Measurements from ENCODE around the gene ZNF616. TPM values are rescaled to one million over a fixed set of nuclear protein-coding genes. Genes with fewer than 3 reads are reported as not detected.
"Not testable (repeated sequence)": the region's sequence is repeated elsewhere in the genome, so short reads cannot be mapped to it uniquely, and the experiment has no call there.

ZNF616 gene
- total and polyA plus RNA-seq, 2 donors (not counting 1 experiment from before 2014, with no cell fraction given) = 1.4 to 14.2 TPM

DNA sequence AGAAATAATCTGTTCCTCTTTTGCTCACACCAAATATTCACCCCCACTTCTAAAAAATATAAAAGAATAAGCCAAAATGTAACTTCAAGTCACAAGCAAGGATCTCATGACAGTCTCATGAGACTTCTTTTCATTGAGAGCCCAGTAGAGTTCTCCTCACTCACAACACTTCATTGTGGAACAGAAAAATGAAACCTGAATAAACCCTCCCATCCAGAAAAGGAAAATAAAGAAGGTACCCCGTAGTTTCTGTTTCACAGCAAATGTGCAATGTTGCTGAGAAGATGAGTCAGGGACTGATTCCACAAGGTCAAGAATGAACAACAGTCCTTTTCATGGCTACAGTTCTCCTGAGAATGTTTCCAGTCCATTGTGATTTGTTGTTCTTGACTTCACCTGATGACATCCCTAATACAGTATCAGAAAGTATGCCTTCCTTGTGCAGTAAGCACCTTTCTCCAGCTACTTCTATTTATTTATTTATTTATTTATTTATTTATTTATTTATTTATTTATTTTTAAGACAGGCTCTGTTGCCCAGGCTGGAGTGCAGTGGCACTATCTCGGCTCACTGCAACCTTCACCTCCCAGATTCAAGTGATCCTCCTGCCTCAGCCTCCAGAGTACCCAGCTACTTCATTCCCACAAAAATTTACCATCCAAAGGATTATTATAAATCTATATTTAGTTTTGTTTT lies 37.7 kb downstream of the ZNF616 start:
- WGBS (ENCODE audit: insufficient coverage) = no CpG with 5 or more reads among the region's 2 CpGs
- Mint-ChIP-seq H3K27me3 (no peaks in the 10 kb centered on the region), H3K4me1 (no peaks in the 10 kb centered on the region), H3K27ac (no peak overlapping the region), H3K9me3 (ENCODE audit: insufficient read depth) (peaks cover 10% of the 10 kb centered on the region), H3K4me3 (no peak overlapping the region)
- H3K36me3 ChIP-seq (replicated peaks in 1 of 2; ENCODE audit: control extremely low read depth in 1 of 2, control insufficient read depth in 1 of 2, extremely low read depth in 1 of 2, insufficient read depth in 2 of 2, low read length in 1 of 2) = no peaks in the 10 kb centered on the region
- ATAC-seq (ENCODE audit: low read depth) (no peak), DNase-seq (no peak)
- no peak overlapping the region for H3K4me2 ChIP-seq (replicated peaks; ENCODE audit: low read depth, low read length, poor library complexity, severe bottlenecking)
- TF ChIP-seq EZH2 (IDR thresholded peaks at IDR 0.05; ENCODE audit: borderline replicate concordance, insufficient read depth, low read depth, low read length, poor library complexity, severe bottlenecking) (no peak), CTCF (IDR thresholded peaks at IDR 0.05) (no peak)
- POLR2A ChIA-PET = no interaction called here
- intact Hi-C loops (cut with micrococcal nuclease) = no loop called here
- H2AFZ ChIP-seq (ENCODE audit: insufficient read depth, low read depth, low read length, poor library complexity, severe bottlenecking) = no peak overlapping the region
- no peaks in the 10 kb centered on the region for H3K4me1 ChIP-seq (ENCODE audit: control insufficient read depth in 2 of 2, insufficient read depth in 2 of 2, low read length in 2 of 2)
- no peaks in the 10 kb centered on the region for H4K20me1 ChIP-seq (ENCODE audit: control insufficient read depth, insufficient read depth, low read length, poor library complexity, severe bottlenecking)
- no peak overlapping the region for H3K9ac ChIP-seq (ENCODE audit: low read length)
- no peak overlapping the region for H3K4me3 ChIP-seq (ENCODE audit: control extremely low read depth in 1 of 5, extremely low read depth in 1 of 5, insufficient read depth in 1 of 5, low read depth in 2 of 5, low read length in 4 of 5)
- peaks cover 4 to 51% (median 33%) of the 10 kb centered on the region in 3 donors for H3K9me3 ChIP-seq (ENCODE audit: control extremely low read depth in 1 of 3, control insufficient read depth in 2 of 3, insufficient read depth in 1 of 3, low read length in 2 of 3)
- CTCF ChIA-PET = no interaction called here
- no peaks in the 10 kb centered on the region for H3K79me2 ChIP-seq (ENCODE audit: control insufficient read depth, insufficient read depth, low read length)
- no peaks in the 10 kb centered on the region for H3K27me3 ChIP-seq (replicated peaks in 1 of 4; ENCODE audit: control extremely low read depth in 1 of 4, control insufficient read depth in 3 of 4, insufficient read depth in 4 of 4, low read length in 3 of 4)
- H3K27ac ChIP-seq (ENCODE audit: low read length in 2 of 2) = no peak overlapping the region

GRCh38 chr19:52099497-52100138 lies 40.1 kb downstream of the ZNF616 start:
- peaks cover 4 to 11% of the 10 kb centered on the region in 2 donors for H3K4me1 ChIP-seq (ENCODE audit: control insufficient read depth in 2 of 2, insufficient read depth in 2 of 2, low read length in 2 of 2)
- peaks cover 9% of the 10 kb centered on the region for H3K79me2 ChIP-seq (ENCODE audit: control insufficient read depth, insufficient read depth, low read length)
- no peaks in the 10 kb centered on the region for H3K27me3 ChIP-seq (replicated peaks in 1 of 4; ENCODE audit: control extremely low read depth in 1 of 4, control insufficient read depth in 3 of 4, insufficient read depth in 4 of 4, low read length in 3 of 4)
- ChIA-PET CTCF (no interaction called here), POLR2A (no interaction called here)
- Mint-ChIP-seq H3K4me3 (no peak overlapping the region), H3K27me3 (no peaks in the 10 kb centered on the region), H3K27ac (no peak overlapping the region), H3K4me1 (peaks cover 14% of the 10 kb centered on the region), H3K9me3 (ENCODE audit: insufficient read depth) (peaks cover 9% of the 10 kb centered on the region)
- H3K36me3 ChIP-seq (replicated peaks in 1 of 2; ENCODE audit: control extremely low read depth in 1 of 2, control insufficient read depth in 1 of 2, extremely low read depth in 1 of 2, insufficient read depth in 2 of 2, low read length in 1 of 2) = no peaks in the 10 kb centered on the region
- no peak overlapping the region for H3K9ac ChIP-seq (ENCODE audit: low read length)
- intact Hi-C loops (cut with micrococcal nuclease) = loop anchor here (10.0 kb wide), 1 partner anchor 1095 kb away; the partner anchor contains the start of gene ZNF665
- H2AFZ ChIP-seq (ENCODE audit: insufficient read depth, low read depth, low read length, poor library complexity, severe bottlenecking) = no peak overlapping the region
- no peak for TF ChIP-seq EZH2 (IDR thresholded peaks at IDR 0.05; ENCODE audit: borderline replicate concordance, insufficient read depth, low read depth, low read length, poor library complexity, severe bottlenecking)
- no peak for TF ChIP-seq CTCF (IDR thresholded peaks at IDR 0.05)
- H3K9me3 ChIP-seq (ENCODE audit: control extremely low read depth in 1 of 3, control insufficient read depth in 2 of 3, insufficient read depth in 1 of 3, low read length in 2 of 3) = peaks cover 4 to 51% (median 30%) of the 10 kb centered on the region in 3 donors
- no peak for DNase-seq
- H3K27ac ChIP-seq (ENCODE audit: low read length in 2 of 2) = no peak overlapping the region
- no peak for ATAC-seq (ENCODE audit: low read depth)
- no CpG with 5 or more reads among the region's 2 CpGs for WGBS (ENCODE audit: insufficient coverage)
- no peak overlapping the region for H3K4me3 ChIP-seq (ENCODE audit: control extremely low read depth in 1 of 5, extremely low read depth in 1 of 5, insufficient read depth in 1 of 5, low read depth in 2 of 5, low read length in 4 of 5)
- H3K4me2 ChIP-seq (replicated peaks; ENCODE audit: low read depth, low read length, poor library complexity, severe bottlenecking) = no peak overlapping the region
- no peaks in the 10 kb centered on the region for H4K20me1 ChIP-seq (ENCODE audit: control insufficient read depth, insufficient read depth, low read length, poor library complexity, severe bottlenecking)

- H3K27me3 ChIP-seq (replicated peaks in 1 of 4; ENCODE audit: control extremely low read depth in 1 of 4, control insufficient read depth in 3 of 4, insufficient read depth in 4 of 4, low read length in 3 of 4); H3K27me3 Mint-ChIP-seq; H3K4me3 ChIP-seq (ENCODE audit: control extremely low read depth in 1 of 5, extremely low read depth in 1 of 5, insufficient read depth in 1 of 5, low read depth in 2 of 5, low read length in 4 of 5); CTCF ChIA-PET; H3K27ac ChIP-seq (ENCODE audit: low read length in 2 of 2); H4K20me1 ChIP-seq (ENCODE audit: control insufficient read depth, insufficient read depth, low read length, poor library complexity, severe bottlenecking); H3K9ac ChIP-seq (ENCODE audit: low read length); DNase-seq; H3K9me3 Mint-ChIP-seq (ENCODE audit: insufficient read depth); H3K27ac Mint-ChIP-seq; ATAC-seq (ENCODE audit: low read depth): not testable (repeated sequence)
- WGBS (ENCODE audit: insufficient coverage) = no CpG with 5 or more reads among the region's 3 CpGs
- Mint-ChIP-seq H3K4me3 (peak overlapping the region; percentile 93), H3K4me1 (peaks cover 32% of the 10 kb centered on the region)
- Histone ChIP-seq H3K79me2 (ENCODE audit: control insufficient read depth, insufficient read depth, low read length) (peaks cover 33% of the 10 kb centered on the region), H2AFZ (ENCODE audit: insufficient read depth, low read depth, low read length, poor library complexity, severe bottlenecking) (peak overlapping the region; percentile 90), H3K36me3 (replicated peaks in 1 of 2; ENCODE audit: control extremely low read depth in 1 of 2, control insufficient read depth in 1 of 2, extremely low read depth in 1 of 2, insufficient read depth in 2 of 2, low read length in 1 of 2) (peaks cover 0 to 13% of the 10 kb centered on the region in 2 experiments), H3K4me2 (replicated peaks; ENCODE audit: low read depth, low read length, poor library complexity, severe bottlenecking) (peak overlapping the region; percentile 81), H3K4me1 (ENCODE audit: control insufficient read depth in 2 of 2, insufficient read depth in 2 of 2, low read length in 2 of 2) (peaks cover 14 to 20% of the 10 kb centered on the region in 2 donors), H3K9me3 (ENCODE audit: control extremely low read depth in 1 of 3, control insufficient read depth in 2 of 3, insufficient read depth in 1 of 3, low read length in 2 of 3) (peaks cover 8 to 54% (median 21%) of the 10 kb centered on the region in 3 donors)
- intact Hi-C loops (cut with micrococcal nuclease) = loop anchor here (10.0 kb wide), 1 partner anchor 1098 kb away; the partner anchor contains the start of gene ZNF665
- POLR2A ChIA-PET = interaction anchor here (0.5 kb wide), 1 partner anchor 101 kb away, joined by 3 read pairs; no protein-coding TSS in a partner anchor
These were observed 43.3 kb downstream of the ZNF616 start for GRCh38 chr19:52096416-52096815.

All from B cell (primary cell).